GM06990 (cell line): ENCODE data around the gene UST.

Experiments
- DNase-seq: peaks from one replicate; pipeline ENCODE4 v3.0.0-alpha.2; 2011; ENCODE audit not compliant: insufficient read length; ENCODE audit errors: extremely low read depth
- H3K27me3 ChIP-seq: replicated peaks from 2 replicates; pipeline ENCODE4 v1.6.0; 2011; ENCODE audit warnings: low read length; ENCODE audit not compliant: control insufficient read depth, insufficient read depth
- H3K36me3 ChIP-seq: 2 replicates; pipeline ENCODE4 v1.5.1; 2011; ENCODE audit warnings: low read length; ENCODE audit not compliant: control insufficient read depth, insufficient read depth
- H3K4me3 ChIP-seq: replicated peaks from 2 replicates; pipeline ENCODE4 v1.5.1; 2011; ENCODE audit warnings: low read depth, mild to moderate bottlenecking, control low read depth, low read length
- TF ChIP-seq, protein P1 (sequence below): IDR thresholded peaks from 2 replicates; pipeline ENCODE4 v1.5.1; 2011; ENCODE audit warnings: low read length, control low read depth, mild to moderate bottlenecking, inconsistent platforms; ENCODE audit not compliant: insufficient read depth, poor library complexity, severe bottlenecking

Gene UST

DNA sequence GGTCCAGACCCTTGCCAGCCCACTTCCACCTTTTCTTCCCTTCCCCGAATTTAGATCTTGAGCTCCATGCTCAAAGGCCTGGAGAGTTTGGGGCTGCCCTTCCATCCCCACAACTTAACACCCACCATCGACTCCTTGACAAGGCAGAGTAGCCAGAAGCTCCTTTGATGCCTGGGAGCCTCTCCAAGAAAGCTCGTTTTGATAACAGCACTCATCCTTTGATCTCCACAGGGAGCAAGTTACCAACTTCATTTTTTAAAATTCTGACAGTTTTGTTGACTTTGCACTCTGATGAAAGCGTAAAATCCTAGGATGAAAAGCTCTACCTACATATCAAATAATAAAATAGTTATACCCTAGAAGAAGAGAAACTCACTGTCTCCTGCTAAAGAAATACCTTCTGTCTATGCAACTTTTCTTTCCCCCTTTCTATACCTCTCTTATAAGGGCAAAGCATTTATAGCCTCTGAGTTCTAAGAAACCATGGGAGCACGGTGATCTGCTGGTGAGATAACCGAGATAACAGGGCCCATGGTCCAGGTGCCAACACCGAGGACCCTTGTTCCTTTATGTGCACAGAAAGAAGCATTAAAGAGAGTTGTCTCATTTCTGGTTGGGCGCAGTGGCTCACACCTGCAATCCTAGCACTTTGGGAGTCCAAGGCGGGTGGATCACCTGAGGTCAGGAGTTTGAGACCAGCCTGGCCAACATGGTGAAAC lies 134.9 kb downstream of the UST start:
- Histone ChIP-seq H3K27me3 (no peaks in the 10 kb centered on the region), H3K36me3 (no peaks in the 10 kb centered on the region), H3K4me3 (no peak overlapping the region)
- TF ChIP-seq, protein P1, sequence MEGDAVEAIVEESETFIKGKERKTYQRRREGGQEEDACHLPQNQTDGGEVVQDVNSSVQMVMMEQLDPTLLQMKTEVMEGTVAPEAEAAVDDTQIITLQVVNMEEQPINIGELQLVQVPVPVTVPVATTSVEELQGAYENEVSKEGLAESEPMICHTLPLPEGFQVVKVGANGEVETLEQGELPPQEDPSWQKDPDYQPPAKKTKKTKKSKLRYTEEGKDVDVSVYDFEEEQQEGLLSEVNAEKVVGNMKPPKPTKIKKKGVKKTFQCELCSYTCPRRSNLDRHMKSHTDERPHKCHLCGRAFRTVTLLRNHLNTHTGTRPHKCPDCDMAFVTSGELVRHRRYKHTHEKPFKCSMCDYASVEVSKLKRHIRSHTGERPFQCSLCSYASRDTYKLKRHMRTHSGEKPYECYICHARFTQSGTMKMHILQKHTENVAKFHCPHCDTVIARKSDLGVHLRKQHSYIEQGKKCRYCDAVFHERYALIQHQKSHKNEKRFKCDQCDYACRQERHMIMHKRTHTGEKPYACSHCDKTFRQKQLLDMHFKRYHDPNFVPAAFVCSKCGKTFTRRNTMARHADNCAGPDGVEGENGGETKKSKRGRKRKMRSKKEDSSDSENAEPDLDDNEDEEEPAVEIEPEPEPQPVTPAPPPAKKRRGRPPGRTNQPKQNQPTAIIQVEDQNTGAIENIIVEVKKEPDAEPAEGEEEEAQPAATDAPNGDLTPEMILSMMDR, result no peak
- DNase-seq, result no peak

DNA sequence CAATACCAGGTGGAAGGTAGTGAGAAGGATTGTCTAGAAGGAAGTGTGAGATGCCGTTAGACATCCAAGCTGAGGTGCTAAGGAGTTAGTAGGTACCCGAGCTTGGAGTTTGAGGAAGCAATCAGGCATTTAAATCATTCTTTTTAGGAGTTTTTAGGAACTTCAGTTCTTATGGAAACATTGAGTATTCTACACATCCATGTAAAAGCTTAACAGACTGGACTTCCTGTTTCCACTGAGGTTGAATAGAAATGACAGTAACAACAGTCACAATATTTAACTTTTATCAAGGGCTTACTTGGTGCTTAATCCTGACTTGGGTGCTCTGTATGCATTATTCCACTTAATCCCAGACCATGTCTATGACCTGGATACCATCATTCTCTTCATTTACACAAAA lies 136.4 kb downstream of the UST start:
- Histone ChIP-seq H3K36me3 (no peaks in the 10 kb centered on the region), H3K4me3 (no peak overlapping the region), H3K27me3 (no peaks in the 10 kb centered on the region)
- TF ChIP-seq, protein P1, result no peak
- DNase-seq, result no peak

DNA sequence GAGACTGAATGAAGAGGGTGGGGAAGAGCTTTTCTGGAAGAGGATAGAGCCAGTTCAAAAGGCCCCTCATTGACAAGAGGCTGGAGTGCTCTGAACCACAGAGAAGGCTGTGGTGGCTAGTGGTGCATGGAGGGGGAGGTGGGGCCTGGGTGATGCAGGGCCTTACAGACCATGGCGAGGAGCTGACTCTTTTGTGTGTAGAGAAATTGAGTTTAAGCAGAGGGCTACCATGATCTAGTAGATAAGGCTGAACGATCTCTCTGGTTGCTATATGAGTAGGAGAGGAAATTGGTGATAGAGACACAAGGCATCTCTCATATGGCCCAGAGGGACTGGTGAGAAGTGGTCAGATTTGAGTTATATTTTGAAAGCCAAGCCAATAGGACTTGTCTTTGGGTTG lies 137.6 kb downstream of the UST start:
- DNase-seq, result peak; percentile 80
- Histone ChIP-seq H3K4me3 (no peak overlapping the region), H3K27me3 (no peaks in the 10 kb centered on the region), H3K36me3 (no peaks in the 10 kb centered on the region)
- TF ChIP-seq, protein P1, result no peak

DNA sequence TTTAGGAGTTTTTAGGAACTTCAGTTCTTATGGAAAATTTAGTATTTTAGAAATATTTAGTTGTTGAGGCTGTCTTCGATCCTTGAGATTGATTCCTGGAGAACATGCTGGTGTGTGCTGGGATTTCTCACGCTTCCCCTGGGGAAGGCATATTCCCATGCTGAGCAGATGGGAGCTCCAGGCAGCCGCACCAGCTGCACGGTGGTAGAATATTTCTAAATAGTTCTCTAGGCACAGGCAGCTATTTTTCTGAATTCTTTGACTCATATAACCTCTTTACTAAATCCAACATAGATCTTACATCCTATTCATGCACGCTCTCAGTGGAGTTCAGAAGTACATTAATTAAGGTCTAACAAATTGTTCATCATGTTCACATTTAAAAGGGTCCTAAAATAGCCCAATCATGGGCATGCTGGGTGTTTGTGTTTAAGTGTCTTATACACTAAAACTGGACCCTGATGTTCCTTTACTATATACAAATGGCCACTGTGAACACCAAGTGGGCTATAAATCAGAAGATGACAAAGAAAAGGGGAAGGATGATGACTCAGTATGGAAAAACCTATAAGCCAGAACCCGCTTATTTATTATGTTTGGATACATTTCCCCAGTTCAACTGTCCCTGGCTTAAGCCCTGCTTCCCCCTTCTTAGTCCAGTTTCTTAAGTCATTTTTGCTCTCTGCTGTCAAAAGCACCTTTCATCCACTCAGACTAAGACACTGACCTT lies 138.5 kb downstream of the UST start:
- TF ChIP-seq, protein P1, result no peak
- Histone ChIP-seq H3K27me3 (no peaks in the 10 kb centered on the region), H3K36me3 (no peaks in the 10 kb centered on the region), H3K4me3 (no peak overlapping the region)
- DNase-seq, result no peak

DNA sequence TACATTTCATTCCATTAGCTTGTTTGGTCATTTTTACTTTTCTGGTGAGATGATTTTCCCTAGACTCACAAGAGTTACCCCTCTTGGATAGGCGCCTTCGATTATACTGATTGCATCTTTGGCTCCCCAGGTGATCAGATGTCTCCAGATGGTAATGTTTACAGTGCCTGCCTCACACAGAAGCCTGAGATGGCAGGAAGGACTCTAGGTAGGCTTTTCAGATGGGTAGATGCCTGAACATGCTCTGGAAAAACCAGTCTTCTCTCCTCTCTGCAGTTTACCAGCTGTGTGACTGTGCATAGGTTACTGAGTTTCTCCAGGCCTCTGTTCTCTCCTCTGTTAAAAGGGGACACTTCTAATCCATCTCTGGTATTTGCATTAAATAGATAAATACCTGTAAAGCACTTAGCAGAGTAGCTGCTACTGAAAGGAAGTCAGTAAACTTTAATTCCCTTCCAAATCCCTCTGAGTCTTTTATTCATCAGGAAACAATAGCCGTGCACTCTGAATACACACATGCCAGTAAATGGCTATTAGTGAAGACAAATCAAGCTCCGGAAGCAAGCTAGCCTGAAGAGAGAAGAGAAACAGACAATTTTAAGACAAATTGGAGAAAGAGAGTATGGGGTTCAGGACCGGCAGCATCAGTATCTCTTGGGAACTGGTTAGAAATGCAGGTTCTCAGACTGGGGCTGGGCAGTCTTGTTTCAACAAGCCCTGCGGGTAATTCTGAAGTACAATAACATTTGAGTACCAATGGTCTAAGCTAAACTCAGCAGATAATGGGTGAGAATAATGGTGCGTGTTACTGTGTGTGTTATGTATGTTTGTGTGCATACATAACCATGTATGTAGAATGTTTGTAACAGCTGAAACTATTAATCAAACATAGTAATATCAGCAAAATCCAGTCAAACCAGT lies 139.4 kb downstream of the UST start:
- no peak overlapping the region for H3K4me3 ChIP-seq
- TF ChIP-seq, protein P1, result no peak
- no peak for DNase-seq
- no peaks in the 10 kb centered on the region for H3K36me3 ChIP-seq
- no peaks in the 10 kb centered on the region for H3K27me3 ChIP-seq
